GM21529 (cell line): ENCODE measurements around the gene CHKB.
"Not testable (repeated sequence)": the region's sequence is repeated elsewhere in the genome, so short reads cannot be mapped to it uniquely, and the experiment has no call there.

Experiments
- ATAC-seq: cut with Tn5 transposase; IDR thresholded peaks from one replicate; pipeline ENCODE4 v1.9.1; 2021; ENCODE audit not compliant: unreplicated experiment

CHKB gene

GRCh38 chr22:50612528-50613221, 30.0 kb upstream of the CHKB start:
- ATAC-seq = no peak

DNA sequence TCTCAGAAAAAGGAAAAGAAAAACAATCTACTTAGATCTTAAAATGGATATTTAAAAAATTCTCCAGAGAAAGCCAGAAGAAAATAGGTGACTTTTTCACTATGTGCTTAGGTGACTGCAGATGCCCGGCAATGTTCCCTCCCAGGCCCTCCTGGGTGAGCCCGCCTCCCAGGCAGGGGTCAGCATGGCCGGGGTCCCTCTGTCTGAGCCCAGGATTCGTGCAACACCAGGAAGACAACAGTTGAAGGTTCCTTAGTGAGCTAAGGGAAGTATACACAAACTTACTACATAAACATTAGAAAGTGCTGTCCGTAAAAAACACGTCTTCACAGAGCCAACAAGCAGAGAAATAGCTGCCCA, 29.5 kb upstream of the CHKB start:
- no peak for ATAC-seq

GRCh38 chr22:50611341-50612060, 28.9 kb upstream of the CHKB start:
- no peak for ATAC-seq

DNA sequence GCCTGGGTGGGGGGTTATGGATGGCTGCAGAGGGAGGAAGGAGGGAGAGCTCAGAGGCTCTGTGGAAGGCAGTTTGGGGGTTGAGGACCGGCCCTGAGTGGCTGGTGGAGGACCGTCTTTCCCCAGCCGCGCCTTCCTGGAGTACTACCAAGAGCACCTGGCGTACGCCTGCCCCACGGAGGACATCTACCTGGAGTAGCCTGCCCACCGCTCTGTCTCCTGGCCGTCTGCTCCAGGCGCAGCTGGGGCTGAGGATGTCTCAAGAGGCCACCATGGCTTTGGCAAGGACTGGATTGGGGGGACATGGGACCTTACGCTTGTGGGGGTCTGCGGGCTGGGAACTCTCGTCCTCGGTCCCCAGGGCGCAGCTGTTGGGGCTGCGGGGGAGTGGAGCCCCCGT, 27.9 kb upstream of the CHKB start:
- ATAC-seq = no peak

GRCh38 chr22:50610041-50610451, 27.4 kb upstream of the CHKB start:
- ATAC-seq = no peak

- no peak for ATAC-seq
These were observed 26.9 kb upstream of the CHKB start for GRCh38 chr22:50609599-50609998.

GRCh38 chr22:50608996-50609395, 26.3 kb upstream of the CHKB start:
- no peak for ATAC-seq

DNA sequence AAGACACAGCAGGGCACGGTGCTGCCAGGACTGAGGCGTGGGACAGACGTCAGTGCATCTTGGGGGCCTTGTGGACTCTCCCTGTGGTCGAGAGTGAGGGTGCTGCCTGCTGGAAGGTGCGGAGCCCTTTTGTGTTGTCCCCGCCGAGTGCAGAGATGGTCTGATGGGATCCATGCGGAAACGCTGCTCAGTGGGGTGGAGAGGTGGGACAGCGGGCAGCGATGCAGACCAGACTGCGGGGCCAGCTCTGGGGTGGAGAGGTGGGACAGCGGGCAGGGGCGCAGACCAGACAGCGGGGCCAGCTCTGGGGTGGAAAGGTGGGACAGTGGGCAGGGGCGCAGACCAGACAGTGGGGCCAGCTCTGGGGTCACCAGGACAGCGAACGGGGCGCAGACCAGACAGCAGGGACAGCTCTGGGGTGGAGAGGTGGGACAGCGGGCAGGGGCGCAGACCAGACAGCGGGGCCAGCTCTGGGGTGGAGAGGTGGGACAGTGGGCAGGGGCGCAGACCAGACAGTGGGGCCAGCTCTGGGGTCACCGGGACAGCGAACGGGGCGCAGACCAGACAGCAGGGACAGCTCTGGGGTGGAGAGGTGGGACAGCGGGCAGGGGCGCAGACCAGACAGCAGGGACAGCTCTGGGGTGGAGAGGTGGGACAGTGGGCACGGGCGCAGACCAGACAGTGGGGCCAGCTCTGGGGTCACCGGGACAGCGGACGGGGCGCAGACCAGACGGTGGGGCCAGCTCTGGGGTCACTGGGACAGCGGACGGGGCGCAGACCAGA, 25.6 kb upstream of the CHKB start:
- ATAC-seq = not testable (repeated sequence)

DNA sequence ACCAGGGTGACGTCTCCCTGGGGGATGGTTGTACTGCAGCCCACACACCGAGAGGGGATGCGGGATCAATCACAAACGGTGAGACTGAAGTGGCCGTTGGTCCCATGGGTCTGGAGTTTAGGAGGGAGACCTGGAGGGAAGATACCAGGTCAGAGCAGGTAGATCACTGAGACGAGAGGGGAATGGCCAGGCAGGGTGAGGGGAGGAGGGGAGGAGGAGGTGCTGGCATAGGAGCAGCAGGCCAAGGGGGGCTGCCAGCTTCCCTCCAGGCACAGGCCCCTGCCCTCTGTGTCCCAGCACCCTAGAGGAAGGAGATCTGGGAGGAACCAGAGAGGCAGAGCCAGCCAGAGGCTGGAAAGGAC, 25.0 kb upstream of the CHKB start:
- ATAC-seq = no peak

DNA sequence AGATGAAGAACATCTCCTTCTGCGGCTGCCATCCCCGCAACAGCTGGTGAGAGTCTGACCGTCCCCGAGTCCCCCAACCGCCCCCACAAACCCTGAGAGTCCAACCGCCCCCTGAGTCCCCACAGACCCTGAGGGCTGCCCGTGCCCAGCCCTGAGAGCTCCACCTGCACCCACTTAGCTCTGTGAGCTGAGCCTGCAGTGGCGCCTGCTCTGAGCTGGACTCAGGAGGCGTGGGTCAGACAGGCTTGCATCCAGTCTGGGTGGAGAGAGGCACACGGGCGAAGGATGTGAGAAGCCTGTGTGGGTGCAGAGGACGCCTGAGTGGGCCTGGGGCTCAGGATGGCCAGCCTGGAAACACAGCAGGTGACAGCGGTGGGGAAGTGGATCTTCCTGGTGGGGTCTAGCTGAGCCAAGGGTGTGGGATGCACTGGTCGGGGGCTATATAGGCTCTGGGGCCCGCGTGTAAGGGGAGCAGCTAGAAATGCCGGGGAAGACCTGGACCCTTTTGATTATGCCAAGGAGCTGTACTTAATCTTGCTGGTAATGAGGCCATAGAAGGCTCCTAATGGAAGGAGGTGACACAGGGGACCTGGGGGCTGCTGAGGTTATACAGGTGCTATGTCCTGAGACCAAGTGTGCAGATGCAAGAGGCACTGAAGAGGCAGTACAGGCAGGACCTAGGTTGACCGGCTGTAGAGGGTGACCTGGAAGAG, 24.5 kb upstream of the CHKB start:
- ATAC-seq = no peak

DNA sequence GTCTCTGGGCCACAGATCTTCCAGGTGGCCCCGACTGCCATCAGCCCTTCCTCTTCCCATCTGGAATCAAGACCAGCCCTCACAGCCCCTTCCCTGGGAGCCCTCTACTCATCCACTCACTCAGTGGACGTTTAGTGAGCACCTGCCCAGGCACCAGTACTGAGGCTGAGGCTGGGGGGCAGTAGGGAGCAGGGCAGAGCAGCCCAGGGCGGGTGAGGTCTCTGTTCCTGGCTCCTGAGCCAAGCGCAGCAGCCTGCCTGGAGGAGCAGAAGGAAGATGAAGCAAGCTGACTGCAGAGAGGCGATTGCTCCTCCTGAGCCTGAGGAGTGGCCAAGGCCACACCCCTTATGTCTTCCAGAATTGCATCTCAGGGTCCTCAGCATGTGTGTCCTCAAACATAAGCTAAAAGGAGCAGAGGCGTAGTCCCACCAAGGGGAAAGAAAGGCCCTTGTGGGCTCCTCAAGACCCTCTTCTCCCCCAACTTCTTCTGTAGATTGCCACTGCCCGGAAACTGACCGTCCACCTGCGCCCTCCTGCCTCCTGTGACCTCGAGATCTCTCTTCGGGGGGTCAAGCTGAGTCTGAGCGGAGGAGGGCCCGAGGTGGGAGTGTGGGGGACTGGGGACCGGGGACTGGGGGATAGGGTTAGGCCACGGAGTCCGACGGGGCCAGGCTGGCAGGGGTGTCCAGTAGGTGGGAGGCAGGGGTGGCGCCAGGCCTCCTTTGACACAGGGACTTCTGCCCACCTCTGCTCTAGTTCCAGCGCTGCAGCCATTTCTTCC, 23.7 kb upstream of the CHKB start:
- ATAC-seq = no peak

DNA sequence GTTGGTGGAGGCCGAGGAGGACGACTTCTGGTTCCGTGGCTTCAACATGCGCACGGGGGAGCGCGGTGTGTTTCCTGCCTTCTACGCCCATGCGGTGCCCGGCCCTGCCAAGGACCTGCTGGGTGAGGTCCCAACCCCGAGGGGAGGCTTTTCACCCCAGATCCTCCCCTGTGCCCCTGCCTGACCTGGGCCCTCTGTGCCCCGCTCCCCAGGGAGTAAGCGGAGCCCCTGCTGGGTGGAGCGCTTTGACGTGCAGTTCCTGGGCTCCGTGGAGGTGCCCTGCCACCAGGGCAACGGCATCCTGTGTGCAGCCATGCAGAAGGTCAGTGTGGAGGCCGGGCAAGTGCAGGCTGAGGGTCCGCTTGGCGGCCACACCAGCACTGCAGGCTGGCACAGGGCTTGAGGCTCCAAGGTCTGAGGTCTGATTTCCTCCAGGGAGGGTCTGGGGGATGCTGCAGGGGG, 23.0 kb upstream of the CHKB start:
- no peak for ATAC-seq

DNA sequence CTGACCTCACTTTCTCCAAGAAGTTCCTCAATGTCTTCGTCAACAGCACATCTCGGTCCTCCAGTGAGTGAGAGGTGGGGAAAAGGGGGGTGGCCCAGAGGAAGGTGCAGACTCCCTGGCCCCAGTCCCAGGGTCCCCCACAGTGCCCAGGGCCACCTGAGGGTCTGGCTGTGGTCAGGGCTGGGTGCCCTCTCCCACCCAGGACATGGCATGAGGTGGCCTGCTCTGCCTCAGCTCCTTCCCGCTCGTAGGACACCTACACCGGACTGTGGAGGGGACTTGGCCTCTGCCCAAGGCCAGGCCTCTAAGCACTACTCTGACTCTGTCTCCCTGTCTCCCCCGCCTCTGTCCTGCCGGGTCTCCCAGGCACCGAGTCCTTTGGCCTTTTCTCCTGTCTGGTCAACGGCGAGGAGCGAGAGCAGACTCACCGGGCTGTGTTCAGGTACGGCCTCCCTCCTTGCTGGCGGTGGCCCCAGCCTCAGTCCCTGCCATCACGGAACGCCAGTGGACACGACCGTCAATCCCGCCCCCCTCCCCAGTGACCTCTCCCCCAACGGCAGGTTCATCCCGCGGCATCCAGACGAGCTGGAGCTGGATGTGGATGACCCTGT, 22.5 kb upstream of the CHKB start:
- no peak for ATAC-seq

- ATAC-seq = no peak
These were observed 21.8 kb upstream of the CHKB start for GRCh38 chr22:50604256-50605001.

GRCh38 chr22:50603511-50604255, 21.0 kb upstream of the CHKB start:
- no peak for ATAC-seq

- ATAC-seq = no peak
These were observed 19.7 kb upstream of the CHKB start for GRCh38 chr22:50602338-50602700.

DNA sequence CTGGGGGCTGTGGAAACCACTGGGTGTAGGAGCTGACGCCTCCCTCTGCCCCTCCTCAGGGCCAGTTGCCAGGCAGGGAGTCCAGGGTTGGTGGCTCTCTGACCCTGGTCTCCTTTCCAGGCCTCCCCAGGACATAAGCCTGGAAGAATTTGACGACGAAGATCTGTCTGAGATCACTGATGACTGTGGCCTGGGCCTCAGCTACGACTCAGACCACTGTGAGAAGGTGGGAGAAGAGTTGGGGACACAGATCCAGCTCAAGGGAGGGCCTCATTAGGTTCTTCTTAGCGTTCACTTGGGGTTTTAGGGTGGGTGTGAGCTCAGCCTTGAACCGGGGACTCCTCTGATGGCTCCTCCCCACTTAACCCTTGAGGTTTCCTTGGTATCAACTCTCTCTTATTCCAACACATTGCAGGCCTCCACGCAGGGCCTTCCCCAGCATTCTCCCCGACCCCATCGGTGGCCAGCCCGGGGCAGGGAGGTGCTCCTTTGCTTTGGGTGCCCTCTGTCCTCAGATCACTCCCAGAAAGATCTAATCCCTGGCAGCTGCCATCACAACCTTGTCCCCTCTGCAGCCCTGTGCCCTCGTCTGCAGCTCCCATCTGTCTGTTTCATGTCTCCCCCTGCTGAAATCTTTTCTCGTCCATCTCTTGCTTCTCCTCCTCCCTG, 19.2 kb upstream of the CHKB start:
- ATAC-seq = no peak

DNA sequence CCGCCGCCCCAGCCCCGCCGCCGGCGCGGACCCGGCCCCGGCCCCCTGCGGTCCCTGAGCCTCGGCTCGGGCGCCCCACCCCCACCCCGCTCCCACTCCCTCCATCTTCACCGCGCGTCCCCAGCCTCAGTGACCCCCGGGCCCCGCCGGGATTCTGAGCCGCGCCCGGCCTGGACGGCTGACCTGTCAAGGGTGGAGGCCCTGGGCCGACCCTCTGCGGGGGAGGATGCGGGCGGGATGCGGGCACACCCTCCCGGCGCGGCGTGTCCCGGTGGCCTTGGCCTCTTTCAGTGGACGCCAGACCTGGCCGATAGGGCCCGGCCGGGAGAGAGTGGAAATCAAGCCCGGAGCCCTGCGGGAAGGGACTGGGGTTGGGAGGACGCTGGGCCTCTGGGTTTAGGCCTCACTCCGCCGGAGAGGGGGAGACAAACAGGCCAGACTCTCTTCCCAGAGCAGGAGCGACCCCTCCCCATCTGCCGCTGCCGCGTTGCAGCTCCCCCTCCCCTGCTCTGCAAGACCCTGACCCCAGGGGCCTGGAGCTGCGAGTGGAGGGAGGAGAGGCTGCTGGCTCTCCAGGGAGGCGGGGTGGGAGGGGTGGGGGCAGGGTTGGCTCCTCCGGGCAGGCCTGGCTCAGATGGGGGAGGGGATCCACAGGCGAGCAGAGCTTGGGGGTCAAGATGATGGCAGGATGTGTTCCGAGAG, 18.5 kb upstream of the CHKB start:
- no peak for ATAC-seq
